Right lobe of liver (tissue), 6 donors: Measurements from ENCODE around the gene PPP4C. TPM values are rescaled to one million over a fixed set of nuclear protein-coding genes. Genes with fewer than 3 reads are reported as not detected.

Experiments
- ATAC-seq, 4 donors: fragments of 200-7000 bp; cut with Tn5 transposase; one replicate each; pipeline ENCODE4 v1.9.1; 2020; ENCODE audit warnings: mild to moderate bottlenecking in 4 of 4, moderate library complexity in 4 of 4
- DNase-seq, 3 donors: peaks; one replicate each; pipeline ENCODE4 v3.0.0-alpha.2; 2020
- H3K27ac ChIP-seq, 3 donors: fragments of 200-600 bp; one replicate each; pipeline ENCODE4 v1.8.0; 2022
- H3K27me3 ChIP-seq, 2 donors: fragments of 200-600 bp; one replicate each; pipeline ENCODE4 v1.8.0; 2022
- H3K36me3 ChIP-seq, 4 donors: fragments of 200-600 bp; sonication (generic) in 1 of 4; one replicate each; pipeline versions ENCODE4 v1.5.1 to v1.8.0; 2017 to 2022; ENCODE audit warnings: control low read depth in 1 of 4
- H3K4me1 ChIP-seq, 4 donors: fragments of 200-600 bp; sonication (generic) in 1 of 4; one replicate each; pipeline versions ENCODE4 v1.5.1 to v1.8.0; 2017 to 2022; ENCODE audit warnings: control low read depth in 1 of 4
- H3K4me3 ChIP-seq, 3 donors: fragments of 200-600 bp; one replicate each; pipeline ENCODE4 v1.8.0; 2022
- H3K9me3 ChIP-seq, 4 donors: fragments of 200-600 bp; sonication (generic) in 1 of 4; one replicate each; pipeline versions ENCODE4 v1.5.1 to v1.8.0; 2017 to 2022; ENCODE audit warnings: control low read depth in 1 of 4
- CTCF ChIP-seq, 4 donors: fragments of 200-600 bp in 3 of 4; fragments of 450-650 bp in 1 of 4; IDR thresholded peaks; one replicate each; pipeline versions ENCODE4 v1.5.1 to v1.8.0; 2016 to 2022; ENCODE audit warnings: antibody characterized with exemption in 4 of 4, mild to moderate bottlenecking in 2 of 4
- POLR2A ChIP-seq: fragments of 450-650 bp; IDR thresholded peaks from one replicate; pipeline ENCODE4 v1.6.1; 2017; ENCODE audit warnings: antibody characterized with exemption, mild to moderate bottlenecking
- WGBS: methylation state at CpG from one replicate; pipeline ENCODE4 v1.1.6; 2018; ENCODE audit warnings: low coverage, low lambda C conversion rate; ENCODE audit not compliant: insufficient coverage; ENCODE audit errors: missing lambda C conversion rate; 5-methylcytosine and 5-hydroxymethylcytosine counted together
- intact Hi-C, 2 donors: fragments of 100-400 bp; cut with DNase I; formaldehyde crosslinking; loops; one replicate each; pipeline versions ENCODE4 v1.11.2 to v1.14.1; 2022
- total RNA-seq, 6 experiments: library from RNA; depleted of rRNA in 2 of 6; stranded (reverse); fragments of >200 nt in 2 of 6; fragmentation: NEBNext Ultra II Directional in 3 of 6; extraction: Animal tissue kit (Norgen Biotek cat#: 25700) in 3 of 6; gene quantifications; one replicate each; pipeline versions ENCODE4 v1.1.0 to v1.2.4, GENCODE V29; 2016 to 2023
- donor health status: DM: no; HTN: yes; CAD: no.
- donor health status: DM: no; HTN: no; CAD: no.
- donor health status: DM: no; HTN: no; CAD: no.
- donor health status: DM: no; HTN: yes; CAD: no.
- donor health status: DM: no; HTN: yes; CAD: no.

PPP4C gene
- total RNA-seq, 6 experiments from 2014 or later = 43.1 to 59.7 (median 47.0) TPM

- intact Hi-C loops = no loop called here
- Histone ChIP-seq H3K27me3 (no peaks in the 10 kb centered on the region), H3K36me3 (peaks cover 0 to 51% (median 8%) of the 10 kb centered on the region in 4 donors), H3K4me3 (no peak overlapping the region), H3K27ac (no peak overlapping the region), H3K4me1 (peaks cover 0 to 7% (median 3%) of the 10 kb centered on the region in 4 donors), H3K9me3 (no peaks in the 10 kb centered on the region)
- no peak for ATAC-seq
- TF ChIP-seq POLR2A (no peak), CTCF (IDR thresholded peaks at IDR 0.05) (no peak)
- WGBS = 63% methylated on average over 2 of the region's 3 CpGs
- DNase-seq = no peak
Observed at GRCh38 chr16:30085247-30085646, 9.5 kb downstream of the PPP4C start.

- no peak overlapping the region for H3K27ac ChIP-seq
Observed at GRCh38 chr16:30085820-30086219, 10.0 kb downstream of the PPP4C start.

GRCh38 chr16:30086291-30087140 is 10.7 kb downstream of the PPP4C start:
- intact Hi-C loops = no loop called here
- DNase-seq (no peak), ATAC-seq (no peak)
- Histone ChIP-seq H3K9me3 (no peaks in the 10 kb centered on the region), H3K27ac (no peak overlapping the region), H3K27me3 (no peaks in the 10 kb centered on the region), H3K36me3 (peaks cover 0 to 41% (median 4%) of the 10 kb centered on the region in 4 donors), H3K4me1 (peaks cover 0 to 11% (median 4%) of the 10 kb centered on the region in 4 donors), H3K4me3 (no peak overlapping the region)
- TF ChIP-seq POLR2A = no peak
- TF ChIP-seq CTCF (IDR thresholded peaks at IDR 0.05) = no peak
- WGBS = 94% methylated on average over 9 of the region's 27 CpGs

More at GRCh38 chr16:30085820-30086219, 10.0 kb downstream of the PPP4C start:
- H3K36me3 ChIP-seq = peaks cover 0 to 48% (median 7%) of the 10 kb centered on the region in 4 donors
- no peak for TF ChIP-seq POLR2A
- TF ChIP-seq CTCF (IDR thresholded peaks at IDR 0.05) = no peak
- intact Hi-C loops = no loop called here
- no peak overlapping the region for H3K4me3 ChIP-seq
- H3K9me3 ChIP-seq = no peaks in the 10 kb centered on the region
- DNase-seq = no peak
- no peak for ATAC-seq
- WGBS = 76% methylated on average over 3 of the region's 6 CpGs
- H3K4me1 ChIP-seq = peaks cover 0 to 5% (median 1%) of the 10 kb centered on the region in 4 donors
- H3K27me3 ChIP-seq = no peaks in the 10 kb centered on the region

GRCh38 chr16:30087181-30087898 is 11.5 kb downstream of the PPP4C start:
- no peak for ATAC-seq

More at GRCh38 chr16:30087181-30087898, 11.5 kb downstream of the PPP4C start:
- intact Hi-C loops = no loop called here
- TF ChIP-seq CTCF (IDR thresholded peaks at IDR 0.05) = no peak
- TF ChIP-seq POLR2A = no peak
- Histone ChIP-seq H3K9me3 (no peaks in the 10 kb centered on the region), H3K4me1 (peaks cover 0 to 16% (median 4%) of the 10 kb centered on the region in 4 donors), H3K4me3 (no peak overlapping the region), H3K36me3 (peaks cover 0 to 34% (median 3%) of the 10 kb centered on the region in 4 donors), H3K27me3 (no peaks in the 10 kb centered on the region), H3K27ac (no peak overlapping the region)
- 67% methylated on average over 5 of the region's 11 CpGs for WGBS
- DNase-seq = no peak
